ENCODE results near the gene ZNF780B. TPM values are rescaled to one million over a fixed set of nuclear protein-coding genes. Genes with fewer than 3 reads are reported as not detected.

Gene ZNF780B
- total RNA-seq, 2 donors from 2014 or later, result 11.2 to 13.6 TPM

GRCh38 chr19:40081411-40081810 is 25.4 kb upstream of the ZNF780B start:
- no peaks in the 10 kb centered on the region for H3K4me1 ChIP-seq
- no peak overlapping the region for H3K27ac ChIP-seq
- H3K4me3 ChIP-seq, result no peak overlapping the region
- no peaks in the 10 kb centered on the region for H3K27me3 ChIP-seq
- TF ChIP-seq CTCF (IDR thresholded peaks at IDR 0.05), result no peak
- peaks cover 69% of the 10 kb centered on the region for H3K36me3 ChIP-seq
- H3K9me3 ChIP-seq, result peaks cover 0 to 24% of the 10 kb centered on the region in 2 donors
- DNase-seq (ENCODE audit: low spot score), result no peak

GRCh38 chr19:40080289-40080688 is 24.3 kb upstream of the ZNF780B start:
- no peak for TF ChIP-seq CTCF (IDR thresholded peaks at IDR 0.05)
- peaks cover 0 to 27% of the 10 kb centered on the region in 2 donors for H3K9me3 ChIP-seq
- no peaks in the 10 kb centered on the region for H3K4me1 ChIP-seq
- peaks cover 81% of the 10 kb centered on the region for H3K36me3 ChIP-seq
- H3K27ac ChIP-seq, result no peak overlapping the region
- H3K4me3 ChIP-seq, result no peak overlapping the region
- DNase-seq (ENCODE audit: low spot score), result no peak
- no peaks in the 10 kb centered on the region for H3K27me3 ChIP-seq

- no peaks in the 10 kb centered on the region for H3K27me3 ChIP-seq
- DNase-seq (ENCODE audit: low spot score), result no peak
- H3K4me1 ChIP-seq, result no peaks in the 10 kb centered on the region
- H3K27ac ChIP-seq, result no peak overlapping the region
- H3K36me3 ChIP-seq, result peaks cover 87% of the 10 kb centered on the region
- no peak for TF ChIP-seq CTCF (IDR thresholded peaks at IDR 0.05)
- no peak overlapping the region for H3K4me3 ChIP-seq
- H3K9me3 ChIP-seq, result peaks cover 0 to 42% of the 10 kb centered on the region in 2 donors
Observed at GRCh38 chr19:40078377-40078776, 22.3 kb upstream of the ZNF780B start.

- H3K4me1 ChIP-seq, result no peaks in the 10 kb centered on the region
- H3K27ac ChIP-seq, result no peak overlapping the region
- peaks cover 0 to 13% of the 10 kb centered on the region in 2 donors for H3K9me3 ChIP-seq
- no peaks in the 10 kb centered on the region for H3K27me3 ChIP-seq
- H3K4me3 ChIP-seq, result no peak overlapping the region
- DNase-seq (ENCODE audit: low spot score), result no peak
- peaks cover 12% of the 10 kb centered on the region for H3K36me3 ChIP-seq
- no peak for TF ChIP-seq CTCF (IDR thresholded peaks at IDR 0.05)
Observed at GRCh38 chr19:40070058-40070457, 14.0 kb upstream of the ZNF780B start.

- peaks cover 6 to 25% of the 10 kb centered on the region in 2 donors for H3K9me3 ChIP-seq
- H3K4me3 ChIP-seq, result no peak overlapping the region
- DNase-seq (ENCODE audit: low spot score), result no peak
- H3K4me1 ChIP-seq, result peaks cover 0 to 8% of the 10 kb centered on the region in 2 donors
- no peaks in the 10 kb centered on the region for H3K36me3 ChIP-seq
- no peak overlapping the region for H3K27ac ChIP-seq
- no peak for TF ChIP-seq CTCF (IDR thresholded peaks at IDR 0.05)
- H3K27me3 ChIP-seq, result no peaks in the 10 kb centered on the region
Observed at GRCh38 chr19:40059624-40060023, 3.6 kb upstream of the ZNF780B start.

GRCh38 chr19:40057166-40057565 is 1.1 kb upstream of the ZNF780B start:
- no peak for DNase-seq (ENCODE audit: low spot score)
- H3K4me1 ChIP-seq, result peaks cover 0 to 15% of the 10 kb centered on the region in 2 donors
- H3K27ac ChIP-seq, result no peak overlapping the region
- no peaks in the 10 kb centered on the region for H3K27me3 ChIP-seq
- no peak for TF ChIP-seq CTCF (IDR thresholded peaks at IDR 0.05)
- H3K9me3 ChIP-seq, result peaks cover 6 to 21% of the 10 kb centered on the region in 2 donors
- H3K36me3 ChIP-seq, result no peaks in the 10 kb centered on the region
- H3K4me3 ChIP-seq, result no peak overlapping the region

Data from right atrium auricular region (tissue), 2 donors.